Stimulated activated CD8-positive, alpha-beta memory T cell treated with anti-CD3 and anti-CD28 coated beads, Interleukin-2, amount 100 ng/mL, for 1 hour (primary cell): Measurements from ENCODE around the gene CHCHD6.

Source experiments
- DNase-seq, 2 donors: peaks; one replicate each; pipeline ENCODE4 v3.0.0-alpha.2; 2020; ENCODE audit warnings: low read depth in 2 of 2

Gene CHCHD6

DNA sequence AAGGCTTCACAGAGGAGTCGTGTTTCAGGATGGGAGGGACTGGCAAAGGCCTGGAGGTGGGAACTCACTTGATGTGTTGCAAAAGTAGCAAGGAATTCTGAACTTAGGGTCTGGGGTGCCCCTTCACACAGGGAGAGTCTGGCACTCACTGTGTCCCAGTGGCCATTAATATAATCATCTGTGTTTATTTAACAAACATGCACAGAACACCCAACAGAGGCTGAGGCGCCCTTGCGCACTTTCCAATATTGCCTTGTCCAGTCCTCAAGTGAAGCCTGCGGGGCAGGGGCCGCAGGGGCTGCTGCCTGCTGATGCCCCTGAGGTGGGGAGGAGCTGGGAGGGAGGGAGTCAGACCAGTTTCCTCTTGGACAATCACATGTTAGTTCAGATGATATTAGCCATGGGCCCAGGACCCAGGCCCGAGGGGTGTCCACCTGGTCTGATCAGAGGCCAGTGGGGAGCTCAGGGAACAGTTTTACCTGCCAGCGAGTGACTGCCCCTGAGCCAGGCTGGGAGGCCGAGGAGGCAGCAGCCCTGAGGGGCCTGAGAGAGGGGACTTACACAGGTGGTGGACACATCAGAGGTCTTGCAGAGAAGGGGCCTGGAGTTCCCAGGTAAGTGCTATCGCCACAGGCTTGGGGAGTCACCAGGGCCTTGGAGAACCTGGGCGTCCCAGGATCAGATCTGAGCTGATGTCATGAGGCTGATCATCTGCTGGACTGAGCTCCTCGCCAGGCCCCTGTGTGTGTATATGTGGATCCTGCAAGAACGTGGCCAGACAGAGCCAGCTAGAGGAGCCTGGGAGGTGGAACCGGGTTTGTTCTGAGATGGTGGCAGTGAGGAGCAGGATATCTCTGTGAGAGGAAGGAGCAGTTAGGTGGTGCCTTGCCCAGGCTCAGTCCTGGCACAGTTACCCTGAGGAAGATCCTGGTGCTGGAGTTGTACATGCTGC, 35.3 kb upstream of the CHCHD6 start:
- DNase-seq = no peak

DNA sequence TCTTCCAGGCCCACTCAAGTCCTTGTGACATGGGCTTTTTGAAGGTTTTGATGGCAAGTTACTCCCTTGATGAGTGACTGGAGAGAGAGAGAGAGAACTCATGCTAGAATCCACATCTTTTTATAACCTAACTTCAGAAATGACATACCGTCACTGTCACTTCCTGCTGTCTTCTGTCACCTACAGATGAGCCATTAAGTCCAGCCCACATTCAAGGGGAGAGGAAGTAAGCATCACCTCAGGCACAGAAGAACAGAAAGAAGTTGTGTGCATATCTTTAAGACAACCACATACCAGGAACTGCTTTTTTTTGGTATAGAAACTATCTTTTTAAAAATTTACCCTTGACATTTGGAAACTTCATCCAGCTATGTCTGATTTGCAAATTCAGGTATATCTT, 32.5 kb upstream of the CHCHD6 start:
- no peak for DNase-seq

DNA sequence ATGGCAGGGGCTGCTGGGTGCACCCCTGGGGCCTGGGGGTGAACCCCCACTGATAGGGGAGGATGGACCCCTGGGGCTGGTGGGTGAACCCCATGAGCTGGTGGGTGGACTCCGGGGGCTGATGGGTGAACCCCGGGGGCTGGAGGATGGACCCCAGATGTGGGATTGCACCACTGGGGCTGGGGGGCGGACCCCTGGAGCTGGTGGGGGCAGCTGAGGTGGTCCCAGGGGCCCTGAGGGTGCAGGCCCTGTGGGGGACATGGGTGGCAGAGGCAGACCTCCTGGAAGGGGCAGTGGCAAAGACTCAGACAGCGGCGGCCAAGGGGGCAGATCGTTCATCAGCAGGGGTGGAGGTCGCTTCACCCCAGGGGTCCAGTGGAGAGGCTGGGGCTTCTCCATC, 31.7 kb upstream of the CHCHD6 start:
- DNase-seq = no peak

DNA sequence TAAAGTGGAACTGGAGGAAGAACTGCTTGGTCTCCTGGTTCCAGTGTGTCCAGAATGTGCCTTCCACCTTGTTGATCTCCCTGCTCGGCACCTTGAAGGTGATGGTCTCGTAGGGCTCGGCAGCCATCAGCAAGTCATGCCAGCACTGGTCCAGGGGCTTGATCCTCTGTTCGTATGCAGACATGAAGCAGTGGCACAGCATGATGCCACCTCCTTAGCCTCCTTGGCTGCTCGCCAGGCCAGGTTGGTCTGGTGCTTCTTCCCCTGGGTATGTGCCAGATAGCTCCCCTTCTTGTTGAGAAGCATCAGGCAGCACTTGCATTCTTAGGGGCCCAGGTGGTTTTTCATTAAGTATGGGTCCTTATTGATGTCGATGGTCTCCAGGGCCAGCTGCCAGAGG, 31.3 kb upstream of the CHCHD6 start:
- no peak for DNase-seq

DNA sequence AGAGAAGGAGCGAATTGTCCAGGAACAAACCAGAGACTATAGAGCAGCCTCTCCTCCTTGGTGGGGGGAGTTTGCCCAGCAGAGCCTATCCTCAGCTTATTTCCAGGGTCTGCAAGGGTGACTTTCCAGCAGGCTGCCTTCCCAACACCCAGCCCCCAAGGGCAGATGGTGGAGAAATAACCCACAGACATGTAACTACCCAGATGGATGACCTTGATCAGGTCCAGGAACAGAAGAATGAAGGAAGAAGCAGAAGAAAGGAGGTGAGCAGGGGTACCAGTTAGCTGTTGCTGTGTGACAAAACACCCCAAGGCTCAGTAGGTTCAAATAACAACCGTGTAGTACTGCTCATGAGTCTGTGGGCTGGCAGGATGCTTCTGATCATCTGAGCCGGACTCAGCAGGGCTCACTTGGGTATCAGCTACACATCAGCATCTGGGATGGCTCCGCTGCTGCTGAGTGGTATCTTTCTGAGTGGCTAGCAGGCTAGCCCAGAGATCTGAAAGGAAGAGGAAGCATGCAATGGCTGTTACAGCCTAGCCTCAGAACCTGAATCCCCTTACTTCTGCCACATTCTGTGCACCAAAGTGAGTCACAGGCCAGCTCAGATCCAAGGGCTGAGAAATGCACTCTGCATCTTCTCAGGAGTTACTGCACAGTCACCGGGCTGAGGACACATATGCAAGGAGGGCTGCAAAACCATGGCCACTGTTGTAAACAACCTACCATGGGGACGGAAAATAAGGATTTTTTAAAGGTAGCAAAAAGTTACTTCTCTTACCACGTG, 26.9 kb upstream of the CHCHD6 start:
- no peak for DNase-seq

DNA sequence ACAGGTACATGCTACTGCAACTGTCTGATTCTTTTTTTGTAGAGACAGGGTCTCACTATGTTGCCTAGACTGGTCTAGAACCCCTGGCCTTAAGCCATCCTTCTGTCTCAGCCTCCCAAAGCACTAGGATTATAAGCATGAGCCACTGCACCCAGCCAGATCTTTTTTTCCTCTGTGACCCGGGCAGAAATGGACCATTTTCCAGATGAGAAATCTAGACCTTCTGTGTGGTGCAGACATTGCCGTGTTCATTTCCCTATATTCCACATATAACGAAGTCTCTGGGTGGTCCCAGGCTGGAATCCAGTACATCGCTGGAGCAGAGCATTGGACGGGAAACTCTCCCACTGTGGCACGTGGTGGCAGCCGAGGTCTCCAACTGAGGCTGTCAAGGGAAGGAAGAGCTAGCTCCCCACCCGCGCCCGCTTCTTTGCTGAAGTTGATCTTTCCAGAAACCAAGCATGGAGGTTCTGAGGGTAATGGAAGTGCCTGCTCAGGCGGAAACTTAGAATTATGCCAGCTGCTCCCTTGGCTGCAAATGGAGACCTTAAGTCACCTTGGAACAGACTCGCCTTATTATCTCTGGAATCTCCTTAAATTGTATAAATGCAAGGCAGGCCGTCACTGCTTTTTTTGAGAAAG, 26.1 kb upstream of the CHCHD6 start:
- no peak for DNase-seq

DNA sequence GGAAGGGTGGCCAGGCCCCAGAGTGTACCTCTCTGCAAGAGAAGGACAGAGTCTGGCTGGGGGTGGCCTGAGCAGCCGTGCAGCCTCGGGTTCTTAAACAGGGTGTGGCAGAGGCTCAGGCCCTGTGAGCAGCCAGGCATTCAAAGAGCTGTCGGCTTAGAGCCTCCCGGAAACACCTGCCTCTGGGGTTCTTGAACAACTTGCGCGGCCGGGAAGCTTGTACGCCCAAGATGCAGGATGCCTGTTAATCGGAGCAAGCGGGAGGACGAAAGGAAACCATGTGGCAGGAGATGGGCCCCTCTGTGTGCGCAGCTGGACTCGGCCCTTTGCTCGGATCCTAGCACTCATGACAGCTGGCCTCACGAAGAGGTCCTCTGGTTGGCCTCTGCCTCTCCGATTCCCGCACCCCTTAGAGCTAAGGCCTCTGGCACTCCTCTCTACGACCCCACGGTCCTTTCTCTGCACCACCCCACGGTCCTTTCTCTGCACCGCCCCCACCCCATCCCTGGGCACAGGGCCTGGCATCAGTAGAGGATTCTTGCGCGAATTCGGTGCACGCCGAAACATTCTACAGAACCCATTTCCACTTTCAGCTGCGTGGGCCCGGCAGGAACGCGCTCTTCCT, 25.2 kb upstream of the CHCHD6 start:
- no peak for DNase-seq

DNA sequence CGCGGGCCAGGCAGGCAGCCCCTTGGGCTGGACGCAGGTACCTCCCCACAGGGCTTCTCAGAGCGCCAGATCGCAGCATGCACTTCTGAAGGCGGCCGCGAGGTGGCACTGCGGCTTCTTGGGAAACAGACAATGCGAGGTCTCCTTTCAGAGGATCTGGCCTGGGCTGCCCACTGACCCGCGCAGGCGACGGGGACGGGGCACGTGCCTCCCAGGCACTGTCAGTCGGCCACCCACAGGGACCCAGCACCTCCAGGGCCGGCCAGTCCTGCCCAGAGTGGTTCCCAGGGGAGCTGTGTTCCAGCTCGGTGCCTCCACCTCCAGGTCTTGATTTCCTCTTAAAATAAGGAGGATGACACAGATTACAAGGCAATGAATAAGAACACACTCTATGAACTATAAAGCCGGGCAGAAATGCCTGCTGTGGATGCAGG, 24.7 kb upstream of the CHCHD6 start:
- DNase-seq = peak; percentile 59 to 63

DNA sequence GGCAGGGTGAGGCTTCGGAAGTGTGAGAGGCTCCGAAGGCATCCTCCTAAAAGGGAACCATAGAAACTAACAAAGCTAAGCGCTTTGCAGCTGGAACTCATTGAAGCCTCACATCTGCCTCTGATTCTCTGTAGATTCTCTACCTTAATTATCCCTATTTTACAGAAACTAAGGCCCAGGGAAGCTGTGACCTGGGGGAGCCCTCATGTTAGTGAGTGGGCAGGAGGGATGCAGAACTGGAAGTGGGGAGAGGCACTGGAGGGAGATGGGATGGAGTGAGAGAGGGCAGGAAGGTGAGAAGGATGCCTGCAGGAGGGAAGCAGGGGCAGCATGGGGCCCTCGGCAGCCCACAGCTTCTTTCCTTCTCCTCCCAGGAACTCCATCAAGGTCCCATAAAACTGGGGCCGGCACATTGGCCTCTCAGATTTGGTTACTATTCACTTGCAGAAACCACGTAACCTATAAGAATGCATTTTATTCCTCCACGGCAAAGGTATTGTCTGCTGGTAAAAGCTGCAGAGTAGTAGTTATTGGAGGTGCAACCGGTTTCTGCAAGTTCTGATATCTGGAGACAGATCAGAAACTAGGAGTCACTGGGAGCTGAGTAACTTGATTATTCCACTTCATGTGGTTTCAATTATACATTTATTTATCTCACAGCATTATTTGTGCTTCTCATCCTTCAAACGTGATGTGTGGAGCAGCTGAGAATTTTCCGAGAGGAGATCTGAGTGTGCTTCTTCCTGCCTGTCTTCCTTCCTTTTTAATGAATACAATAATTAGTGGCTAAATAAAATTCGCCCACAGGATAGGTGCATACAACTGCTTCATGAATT, 24.0 kb upstream of the CHCHD6 start:
- DNase-seq = no peak

DNA sequence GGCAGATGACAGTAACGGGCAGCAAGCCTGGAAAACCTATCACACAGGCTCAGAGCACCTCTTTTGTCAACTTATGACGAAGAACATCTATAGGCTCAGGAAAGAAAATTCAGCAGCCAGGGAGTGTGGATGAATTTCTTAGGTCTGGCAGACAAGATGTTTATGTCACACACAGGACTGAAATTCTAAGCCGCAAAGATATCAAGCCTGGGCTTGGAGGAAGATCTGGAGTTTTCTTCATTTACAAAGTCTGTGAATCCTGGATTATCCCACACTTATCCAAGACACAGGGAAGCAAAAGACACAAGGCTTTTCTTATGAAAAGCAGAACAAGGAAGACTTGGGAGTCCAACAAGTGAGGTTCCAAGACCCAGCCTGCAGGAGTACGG, 23.4 kb upstream of the CHCHD6 start:
- no peak for DNase-seq

DNA sequence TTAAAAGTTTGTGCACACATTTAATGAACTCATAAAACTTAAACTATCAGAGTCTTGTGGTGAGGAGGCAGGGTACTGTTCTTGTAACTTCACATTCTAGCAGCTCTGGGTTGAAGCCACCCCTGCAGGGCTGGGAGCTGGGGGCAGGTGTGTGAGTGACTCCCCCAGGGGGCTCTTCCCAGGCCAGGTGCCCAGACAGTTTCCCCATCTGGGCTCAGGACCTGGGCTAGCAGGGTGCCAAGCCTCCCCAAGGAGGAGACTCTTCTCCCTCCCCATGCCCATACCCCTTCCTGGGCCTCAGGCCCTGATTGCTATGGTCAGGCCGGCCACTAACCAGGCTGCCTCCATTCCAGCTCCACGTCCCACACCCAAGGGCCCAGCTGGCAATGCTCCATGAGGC, 22.0 kb upstream of the CHCHD6 start:
- no peak for DNase-seq

DNA sequence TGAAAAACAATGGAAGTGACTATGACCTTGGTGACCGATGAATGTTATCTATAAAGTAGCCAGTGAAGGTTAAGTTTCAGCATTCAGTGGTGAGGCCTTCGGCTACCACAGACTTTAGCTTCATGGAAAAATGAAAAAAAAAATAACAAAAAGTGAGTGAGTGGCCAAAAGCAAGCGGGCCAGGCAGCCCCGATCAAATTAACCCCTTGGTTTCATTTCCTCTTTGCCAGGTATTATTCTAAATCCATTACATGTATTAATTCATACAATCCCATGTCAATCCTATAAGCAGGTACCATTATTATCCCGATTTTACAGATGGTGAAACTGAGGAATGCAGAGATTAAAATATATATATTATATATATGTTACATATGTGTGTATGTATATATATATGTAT, 21.0 kb upstream of the CHCHD6 start:
- no peak for DNase-seq

DNA sequence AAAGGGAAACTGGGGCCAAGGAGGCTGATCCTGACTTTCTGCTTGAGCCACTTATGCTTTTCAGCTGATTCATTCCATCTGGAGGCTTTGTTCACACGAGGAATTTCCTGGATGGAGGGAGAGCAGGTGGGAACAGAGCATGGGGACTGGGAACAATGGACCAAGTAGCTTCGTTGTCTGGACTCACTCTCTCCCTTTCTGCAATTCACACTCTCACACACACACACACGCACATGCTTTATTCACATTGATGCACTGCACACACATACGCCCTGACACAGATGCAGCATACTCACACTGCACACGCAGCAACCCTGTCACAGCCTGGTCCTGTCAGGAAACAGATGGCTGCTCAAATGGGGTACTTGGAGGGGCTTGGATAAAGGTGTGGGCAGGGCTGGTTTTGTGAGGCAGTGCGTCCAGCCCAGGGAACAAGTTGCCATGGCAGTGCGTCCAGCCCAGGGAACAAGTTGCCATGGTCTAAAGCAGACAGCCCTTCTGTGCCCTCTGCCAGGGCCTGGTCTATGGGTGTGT, 19.8 kb upstream of the CHCHD6 start:
- DNase-seq = no peak

DNA sequence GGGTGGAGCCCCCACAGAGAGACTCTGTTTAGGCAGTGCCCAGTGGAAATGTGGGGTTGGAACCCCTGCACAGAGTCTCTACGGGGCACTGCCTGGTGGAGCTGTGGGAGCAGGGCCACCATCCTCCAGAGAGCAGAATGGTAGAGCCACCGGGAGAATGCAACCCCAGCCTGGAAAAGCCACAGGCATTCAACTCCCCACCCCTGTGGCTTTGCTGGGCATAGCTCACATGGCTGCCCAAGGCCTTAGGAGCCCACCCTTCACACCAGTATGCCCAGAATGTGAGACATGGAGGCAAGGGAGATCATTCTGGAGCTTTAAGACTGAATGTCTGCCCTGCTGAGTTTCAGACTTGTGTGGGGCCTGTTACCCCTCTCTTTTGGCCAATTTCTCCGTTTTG, 19.0 kb upstream of the CHCHD6 start:
- no peak for DNase-seq

DNA sequence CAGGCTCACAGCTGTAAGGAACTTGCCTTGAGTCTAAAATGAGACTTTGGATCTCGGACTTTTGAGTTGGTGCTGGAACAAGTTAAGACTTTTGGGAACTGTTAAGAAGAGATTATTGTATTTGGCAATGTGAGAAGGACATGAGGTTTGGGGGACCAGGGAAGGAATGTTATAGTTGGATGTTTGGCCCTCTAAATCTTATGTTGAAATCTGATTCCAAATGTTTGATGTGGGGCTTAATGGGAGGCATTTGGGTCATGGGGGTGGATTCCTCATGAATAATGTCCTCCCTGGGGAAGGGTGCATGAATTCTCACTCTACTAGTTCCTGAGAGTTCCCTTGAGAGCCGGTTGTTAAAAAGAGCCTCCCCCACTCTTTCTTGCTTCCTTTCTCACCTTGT, 18.5 kb upstream of the CHCHD6 start:
- no peak for DNase-seq

DNA sequence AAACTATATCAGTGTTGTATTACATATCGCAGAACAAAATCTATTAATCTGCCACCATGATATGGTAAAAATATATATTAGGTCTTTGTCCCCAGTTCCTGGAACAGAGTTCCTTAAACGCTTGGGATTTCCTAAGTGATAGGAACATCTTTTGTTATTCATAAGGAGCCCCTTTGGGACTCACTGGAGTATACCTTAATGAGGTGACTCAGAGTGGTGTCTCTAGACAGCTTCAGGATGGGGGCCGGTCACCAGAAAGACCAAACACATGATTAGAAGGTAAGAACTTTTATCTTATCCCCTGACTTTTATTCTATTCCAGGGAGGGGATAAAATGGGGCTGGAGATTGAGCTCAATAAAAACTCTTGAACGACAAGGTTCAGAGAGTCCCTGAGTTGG, 12.3 kb upstream of the CHCHD6 start:
- DNase-seq = no peak

DNA sequence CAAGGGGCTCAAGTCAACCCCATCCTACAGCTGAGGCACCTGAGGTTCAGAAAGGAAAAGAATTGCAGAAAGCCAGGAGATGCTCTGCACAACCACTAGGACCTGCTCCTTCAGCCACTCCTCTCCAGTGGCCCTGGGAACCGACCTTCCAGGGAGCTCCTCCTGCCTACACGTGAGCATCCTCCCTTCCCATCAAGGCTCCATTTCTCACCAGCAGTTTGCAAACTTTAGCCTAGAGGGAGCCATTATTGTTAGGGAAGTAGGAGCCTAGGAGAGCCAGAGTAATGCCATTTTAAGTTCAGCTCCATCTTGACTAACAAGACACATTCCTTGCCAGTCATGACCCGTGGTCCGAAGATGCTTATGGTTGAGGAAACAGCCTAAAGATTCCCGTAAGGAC, 11.2 kb upstream of the CHCHD6 start:
- DNase-seq = no peak

DNA sequence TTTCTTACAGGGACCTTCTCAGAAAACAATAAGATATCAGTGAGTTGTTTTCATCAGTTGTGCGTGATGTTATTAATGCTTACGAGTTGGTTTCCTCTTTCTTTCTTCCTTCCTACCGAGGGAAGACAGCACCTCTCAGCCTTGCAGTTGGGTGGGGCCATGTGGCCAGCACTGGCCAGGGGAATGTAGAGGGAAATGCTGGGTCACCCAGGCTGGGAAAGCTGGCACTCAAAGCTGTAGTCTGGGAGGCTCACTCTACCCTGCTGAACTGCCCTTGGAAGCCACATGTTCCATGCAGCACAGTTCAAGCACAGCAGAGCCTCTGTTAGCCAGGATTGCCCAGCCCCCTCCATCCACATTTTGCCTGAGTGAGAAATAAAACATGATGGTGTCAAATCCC, 10.1 kb upstream of the CHCHD6 start:
- no peak for DNase-seq

DNA sequence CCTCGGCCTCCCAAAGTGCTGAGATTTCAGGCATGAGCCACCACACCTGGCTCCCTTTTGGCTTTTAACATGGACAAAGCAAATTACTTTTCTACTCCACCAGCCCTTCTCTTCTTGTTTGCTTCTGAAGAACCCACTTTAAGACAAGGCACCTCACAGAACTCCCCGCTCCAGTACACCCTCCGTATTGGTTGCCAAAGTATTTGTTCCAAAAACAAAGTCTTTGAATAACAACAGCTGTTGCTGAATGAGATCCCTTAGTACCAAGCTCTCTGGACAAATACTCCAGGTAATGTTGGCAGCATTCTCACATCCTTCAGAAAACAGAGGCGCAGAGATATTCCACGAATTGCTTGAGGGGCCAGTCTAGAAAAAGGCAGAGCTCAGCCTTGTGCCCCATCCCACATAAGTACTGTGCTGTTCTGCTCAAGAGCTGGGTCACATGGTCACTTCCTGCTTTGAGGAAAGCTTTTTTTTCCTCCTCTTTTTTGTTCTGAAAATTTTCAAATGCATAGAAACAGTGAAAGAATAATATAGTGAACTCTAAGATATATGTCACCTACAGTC, 7.3 kb upstream of the CHCHD6 start:
- DNase-seq = no peak

DNA sequence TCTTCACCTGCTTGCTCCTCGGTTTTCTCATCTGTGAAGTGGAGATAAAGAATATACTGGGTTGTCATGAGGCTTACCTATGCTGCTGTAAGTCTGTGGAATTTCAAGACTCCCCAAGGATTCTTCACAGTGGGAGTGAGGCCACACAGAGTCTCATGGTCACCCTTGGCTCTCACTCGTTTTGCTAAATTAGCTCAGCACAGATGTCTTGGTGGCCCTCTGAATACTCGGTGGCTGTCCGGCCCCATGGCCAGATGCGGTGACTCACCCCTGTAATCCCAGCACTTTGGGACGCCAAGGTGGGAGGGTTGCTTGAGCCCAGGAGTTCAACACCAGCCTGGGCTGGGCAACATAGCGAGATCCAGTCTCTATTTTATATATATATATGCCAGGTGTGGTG, 5.0 kb upstream of the CHCHD6 start:
- no peak for DNase-seq
